WTC11 (cell line): ENCODE data around the gene CIZ1. TPM values are rescaled to one million over a fixed set of nuclear protein-coding genes. Genes with fewer than 3 reads are reported as not detected.

Experiments used
- ATAC-seq: fragments of 200-7000 bp; cut with Tn5 transposase; 2 replicates; pipeline ENCODE4 v1.10.0; 2021; ENCODE audit warnings: mild to moderate bottlenecking, moderate library complexity
- CTCF ChIA-PET: fragments of 300-600 bp; sonication (Branson Sonifier 250); formaldehyde crosslinking; loops from one replicate; lab custom pipeline; 2021; ENCODE audit warnings: antibody characterized with exemption; lab: Charles Lee
- POLR2A ChIA-PET: fragments of 350-600 bp; sonication (Branson Sonifier 250); formaldehyde crosslinking; loops from one replicate; lab custom pipeline; 2021; ENCODE audit warnings: antibody characterized with exemption; lab: Charles Lee
- DNase-seq: peaks from one replicate; pipeline ENCODE4 v3.0.0; 2021; ENCODE audit warnings: low spot score
- H3K27ac Mint-ChIP-seq: 2 replicates; pipeline ENCODE4 v1.8.0; 2021; ENCODE audit warnings: mixed read lengths
- H3K27me3 Mint-ChIP-seq: 2 replicates; pipeline ENCODE4 v1.8.0; 2021; ENCODE audit warnings: low read depth, mild to moderate bottlenecking, moderate library complexity, mixed read lengths
- H3K36me3 Mint-ChIP-seq: 2 replicates; pipeline ENCODE4 v1.8.0; 2021; ENCODE audit warnings: mixed read lengths
- H3K4me1 Mint-ChIP-seq: 2 replicates; pipeline ENCODE4 v1.8.0; 2022; ENCODE audit warnings: mixed read lengths
- H3K4me3 Mint-ChIP-seq: 2 replicates; pipeline ENCODE4 v1.8.0; 2021; ENCODE audit warnings: mild to moderate bottlenecking, moderate library complexity, mixed read lengths
- H3K9me3 Mint-ChIP-seq: 2 replicates; pipeline ENCODE4 v1.8.0; 2021; ENCODE audit warnings: mixed read lengths
- ATF6 ChIP-seq: sonication (generic); formaldehyde crosslinking; IDR thresholded peaks from 2 replicates; pipeline ENCODE4 v1.8.1; 2023; ENCODE audit warnings: mild to moderate bottlenecking, missing genetic modification reagents
- CBFB ChIP-seq: sonication (generic); formaldehyde crosslinking; IDR thresholded peaks from 2 replicates; pipeline ENCODE4 v1.8.1; 2022; ENCODE audit warnings: mild to moderate bottlenecking, low read depth, missing genetic modification reagents
- EMX1 ChIP-seq: fragments of 250-450 bp; sonication (Bioruptor Pico); IDR thresholded peaks from 2 replicates; pipeline ENCODE4 v1.8.0; 2021; ENCODE audit warnings: mild to moderate bottlenecking
- ETV6 ChIP-seq: sonication (generic); formaldehyde crosslinking; IDR thresholded peaks from 2 replicates; pipeline ENCODE4 v1.8.1; 2022; ENCODE audit warnings: mild to moderate bottlenecking, missing genetic modification reagents
- GABPB1 ChIP-seq: sonication (generic); formaldehyde crosslinking; IDR thresholded peaks from 2 replicates; pipeline ENCODE4 v1.8.1; 2023; ENCODE audit warnings: mild to moderate bottlenecking, missing genetic modification reagents
- SP1 ChIP-seq: sonication (generic); formaldehyde crosslinking; conservative IDR thresholded peaks from 2 replicates; pipeline ENCODE4 v1.8.1; 2022; ENCODE audit warnings: missing genetic modification reagents
- STAT6 ChIP-seq: sonication (generic); formaldehyde crosslinking; conservative IDR thresholded peaks from 2 replicates; pipeline ENCODE4 v1.8.1; 2023; ENCODE audit warnings: mild to moderate bottlenecking, low read depth, missing genetic modification reagents, moderate library complexity
- TCF7 ChIP-seq: sonication (generic); formaldehyde crosslinking; IDR thresholded peaks from 2 replicates; pipeline ENCODE4 v1.8.0; 2022; ENCODE audit warnings: mild to moderate bottlenecking, low read depth, missing genetic modification reagents, moderate library complexity
- TEAD1 ChIP-seq: sonication (generic); formaldehyde crosslinking; IDR thresholded peaks from 2 replicates; pipeline ENCODE4 v1.8.0; 2022; ENCODE audit warnings: mild to moderate bottlenecking, missing genetic modification reagents
- ZBTB21 ChIP-seq: sonication (generic); formaldehyde crosslinking; IDR thresholded peaks from 2 replicates; pipeline ENCODE4 v1.8.1; 2023; ENCODE audit warnings: mild to moderate bottlenecking, missing genetic modification reagents, borderline replicate concordance
- ZNF121 ChIP-seq: sonication (generic); formaldehyde crosslinking; IDR thresholded peaks from 2 replicates; pipeline ENCODE4 v1.8.0; 2023; ENCODE audit warnings: missing genetic modification reagents
- ZNF281 ChIP-seq: sonication (generic); formaldehyde crosslinking; IDR thresholded peaks from 2 replicates; pipeline ENCODE4 v1.8.0; 2023; ENCODE audit warnings: mild to moderate bottlenecking, missing genetic modification reagents
- ZNF317 ChIP-seq: sonication (generic); formaldehyde crosslinking; IDR thresholded peaks from 2 replicates; pipeline ENCODE4 v1.8.1; 2023; ENCODE audit warnings: low read depth, mild to moderate bottlenecking, moderate library complexity, missing genetic modification reagents, borderline replicate concordance
- ZNF396 ChIP-seq: fragments of 250-450 bp; sonication (Bioruptor Pico); IDR thresholded peaks from 2 replicates; pipeline ENCODE4 v1.8.0; 2021; ENCODE audit warnings: mild to moderate bottlenecking, moderate library complexity, borderline replicate concordance
- ZNF425 ChIP-seq: fragments of 250-450 bp; sonication (Bioruptor Pico); conservative IDR thresholded peaks from 2 replicates; pipeline ENCODE4 v1.9.0; 2021; ENCODE audit warnings: mild to moderate bottlenecking
- total RNA-seq: library from RNA; stranded (reverse); gene quantifications from 3 replicates; pipeline ENCODE4 v1.2.3, GENCODE V29; 2021
- TF ChIP-seq, protein P1 (sequence below): sonication (generic); formaldehyde crosslinking; IDR thresholded peaks from 2 replicates; pipeline ENCODE4 v1.8.1; 2022; ENCODE audit warnings: missing genetic modification reagents, borderline replicate concordance
- TF ChIP-seq, protein P2 (sequence below): sonication (generic); formaldehyde crosslinking; IDR thresholded peaks from 2 replicates; pipeline ENCODE4 v1.8.0; 2023; ENCODE audit warnings: missing genetic modification reagents

The CIZ1 gene
- total RNA-seq, 1 experiment from 2014 or later = 90.2 TPM

DNA sequence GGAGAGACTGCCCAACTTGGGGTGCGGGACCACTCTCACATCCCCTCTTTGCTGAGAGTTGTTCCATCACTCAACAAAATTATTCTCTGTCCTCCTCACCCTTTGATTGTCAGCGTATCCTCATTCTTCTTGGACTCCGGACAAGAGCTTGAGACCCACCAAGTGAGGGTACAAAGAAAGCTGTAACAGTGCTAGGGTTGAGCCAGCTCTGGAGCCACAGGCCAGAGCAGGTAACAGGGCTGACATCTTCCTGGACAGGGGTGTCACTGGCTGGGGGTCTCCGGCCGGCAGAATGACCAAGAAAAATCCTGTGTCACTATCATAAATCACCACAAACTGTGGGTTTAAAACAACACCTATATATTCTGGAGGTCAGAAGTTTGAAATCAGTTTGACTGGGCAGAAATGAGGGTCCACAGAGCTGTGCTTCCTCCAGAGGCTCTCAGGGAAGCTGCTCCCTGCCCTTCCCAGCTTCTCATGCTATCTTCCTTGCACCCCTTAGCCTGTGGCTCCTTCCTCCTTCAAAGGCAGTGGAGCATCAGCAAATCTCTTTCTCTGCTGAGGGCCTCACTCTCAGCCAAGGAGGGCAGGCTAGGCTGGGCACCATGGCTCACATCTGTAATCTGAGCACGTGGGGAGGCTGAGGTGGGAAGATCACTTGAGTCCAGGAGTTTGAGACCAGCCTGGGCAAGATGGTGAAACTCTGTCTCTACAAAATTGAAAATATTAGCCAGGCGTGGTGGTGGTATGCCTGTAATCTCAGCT, 35.5 kb downstream of the CIZ1 start:
- CTCF ChIA-PET = interaction anchor here (2.5 kb wide), 1 partner anchor 31 kb away, joined by 10 read pairs; no protein-coding TSS in a partner anchor
- H3K27ac Mint-ChIP-seq = no peak overlapping the region
- H3K9me3 Mint-ChIP-seq = no peaks in the 10 kb centered on the region
- H3K4me1 Mint-ChIP-seq = peaks cover 4% of the 10 kb centered on the region
- POLR2A ChIA-PET = no interaction called here
- ATAC-seq (no peak), DNase-seq (no peak)
- H3K36me3 Mint-ChIP-seq = no peaks in the 10 kb centered on the region
- no peak for TF ChIP-seq CBFB
- TF ChIP-seq ZNF121 = no peak
- TF ChIP-seq ZNF396 (CRISPR knock-in tag) = no peak
- no peak for TF ChIP-seq ATF6
- TF ChIP-seq TCF7 = no peak
- H3K27me3 Mint-ChIP-seq = peaks cover 4% of the 10 kb centered on the region; the same call in 1 of the 2 replicates
- no peak overlapping the region for H3K4me3 Mint-ChIP-seq

DNA sequence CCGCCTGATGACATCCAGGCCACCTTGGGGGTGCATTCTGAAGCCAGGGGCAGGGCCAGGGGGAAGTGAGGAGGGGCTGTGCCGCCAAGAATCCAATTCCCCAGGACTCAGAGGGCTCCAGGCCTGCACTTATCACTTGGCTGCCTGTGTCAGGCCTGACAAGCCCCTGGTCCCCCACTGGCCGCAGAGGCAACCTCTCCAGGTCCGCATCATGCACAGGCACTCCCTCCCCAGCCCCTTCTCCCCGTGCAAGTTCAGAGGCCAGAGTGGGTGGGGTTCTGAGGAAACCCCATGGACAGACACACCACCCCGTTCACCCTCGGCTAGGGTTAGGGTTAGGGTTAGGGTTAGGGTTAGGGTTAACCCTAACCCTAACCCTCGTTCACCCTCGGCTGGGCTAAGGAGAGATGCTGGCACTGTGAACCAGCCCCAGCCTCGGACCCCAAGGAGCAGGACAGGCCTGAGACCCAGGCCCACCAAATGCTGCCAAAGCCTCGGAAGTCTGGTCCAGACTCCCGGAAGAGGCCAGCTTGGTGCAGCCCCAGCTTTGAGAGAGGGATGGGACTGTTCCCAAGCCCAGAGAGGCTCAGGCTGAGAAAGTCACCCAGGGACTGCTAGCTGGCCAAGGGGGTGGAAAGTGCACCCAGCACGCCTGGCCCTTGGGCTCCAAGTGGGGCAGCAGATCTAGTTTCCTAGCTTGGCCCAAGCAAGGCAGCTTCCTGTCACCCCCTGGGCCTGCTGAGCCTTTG, 37.3 kb downstream of the CIZ1 start:
- POLR2A ChIA-PET = interaction anchor here (0.6 kb wide), 1 partner anchor 75 kb away, joined by 6 read pairs; no protein-coding TSS in a partner anchor
- DNase-seq (no peak), ATAC-seq (no peak)
- peaks cover 12% of the 10 kb centered on the region for H3K4me1 Mint-ChIP-seq
- H3K9me3 Mint-ChIP-seq = no peaks in the 10 kb centered on the region
- CTCF ChIA-PET = no interaction called here
- TF ChIP-seq, protein P1, sequence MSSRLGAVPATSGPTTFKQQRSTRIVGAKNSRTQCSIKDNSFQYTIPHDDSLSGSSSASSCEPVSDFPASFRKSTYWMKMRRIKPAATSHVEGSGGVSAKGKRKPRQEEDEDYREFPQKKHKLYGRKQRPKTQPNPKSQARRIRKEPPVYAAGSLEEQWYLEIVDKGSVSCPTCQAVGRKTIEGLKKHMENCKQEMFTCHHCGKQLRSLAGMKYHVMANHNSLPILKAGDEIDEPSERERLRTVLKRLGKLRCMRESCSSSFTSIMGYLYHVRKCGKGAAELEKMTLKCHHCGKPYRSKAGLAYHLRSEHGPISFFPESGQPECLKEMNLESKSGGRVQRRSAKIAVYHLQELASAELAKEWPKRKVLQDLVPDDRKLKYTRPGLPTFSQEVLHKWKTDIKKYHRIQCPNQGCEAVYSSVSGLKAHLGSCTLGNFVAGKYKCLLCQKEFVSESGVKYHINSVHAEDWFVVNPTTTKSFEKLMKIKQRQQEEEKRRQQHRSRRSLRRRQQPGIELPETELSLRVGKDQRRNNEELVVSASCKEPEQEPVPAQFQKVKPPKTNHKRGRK (CRISPR knock-in tag) = no peak
- TF ChIP-seq ETV6 (CRISPR knock-in tag) (no peak), ZNF317 (CRISPR knock-in tag) (no peak), ZNF281 (CRISPR knock-in tag) (no peak), ZNF425 (no peak), TEAD1 (CRISPR knock-in tag) (no peak), GABPB1 (CRISPR knock-in tag) (no peak), STAT6 (CRISPR knock-in tag) (no peak), EMX1 (CRISPR knock-in tag) (no peak), ZBTB21 (CRISPR knock-in tag) (no peak), SP1 (CRISPR knock-in tag) (no peak)
- TF ChIP-seq, protein P2, sequence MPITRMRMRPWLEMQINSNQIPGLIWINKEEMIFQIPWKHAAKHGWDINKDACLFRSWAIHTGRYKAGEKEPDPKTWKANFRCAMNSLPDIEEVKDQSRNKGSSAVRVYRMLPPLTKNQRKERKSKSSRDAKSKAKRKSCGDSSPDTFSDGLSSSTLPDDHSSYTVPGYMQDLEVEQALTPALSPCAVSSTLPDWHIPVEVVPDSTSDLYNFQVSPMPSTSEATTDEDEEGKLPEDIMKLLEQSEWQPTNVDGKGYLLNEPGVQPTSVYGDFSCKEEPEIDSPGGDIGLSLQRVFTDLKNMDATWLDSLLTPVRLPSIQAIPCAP (CRISPR knock-in tag) = no peak
- H3K36me3 Mint-ChIP-seq = no peaks in the 10 kb centered on the region
- peaks cover 7% of the 10 kb centered on the region; the same call in 1 of the 2 replicates for H3K27me3 Mint-ChIP-seq
- H3K27ac Mint-ChIP-seq = no peak overlapping the region
- H3K4me3 Mint-ChIP-seq = no peak overlapping the region
